Endothelial cell of umbilical vein (primary cell): ENCODE results near the gene NOS2. TPM values are rescaled to one million over a fixed set of nuclear protein-coding genes. Genes with fewer than 3 reads are reported as not detected.

Source experiments
- BruUV-seq: library from RNA; stranded (reverse); fragments of 400-500 nt; replicated peaks from 2 replicates; lab custom pipeline; 2021; lab: Mats Ljungman, UMichigan
- CTCF ChIA-PET: fragments of 300-600, 350-600 bp; sonication (Branson Sonifier 250); formaldehyde crosslinking; loops from one replicate; lab custom pipeline; 2021; ENCODE audit warnings: antibody characterized with exemption, inconsistent platforms; lab: Charles Lee
- POLR2A ChIA-PET: fragments of 300-600, 350-600 bp; sonication (Branson Sonifier 250); formaldehyde crosslinking; loops from one replicate; lab custom pipeline; 2021; ENCODE audit warnings: antibody characterized with exemption, inconsistent platforms; lab: Charles Lee
- DNase-seq: peaks from one replicate; pipeline ENCODE4 v3.0.0-alpha.2; 2011; ENCODE audit warnings: low read depth, low spot score
- FAIRE-seq: peaks from 2 replicates; lab custom pipeline; 2011; peaks lifted over from hg19 to GRCh38; lab: Jason Lieb, UNC
- H2AFZ ChIP-seq: 2 replicates; pipeline ENCODE4 v1.6.0; 2012; ENCODE audit warnings: low read depth, low read length, control low read depth, inconsistent platforms
- H3K27ac ChIP-seq: 2 replicates; pipeline ENCODE4 v1.5.1; 2011; ENCODE audit warnings: low read depth, mild to moderate bottlenecking, control low read depth, low read length, moderate library complexity; ENCODE audit not compliant: insufficient read depth
- H3K27me3 ChIP-seq, 2 experiments: 2 replicates each; pipeline versions ENCODE4 v1.6.0 to v1.6.1; 2011; ENCODE audit warnings: low read length in 2 of 2, mixed read lengths in 1 of 2; ENCODE audit not compliant: control insufficient read depth in 2 of 2, insufficient read depth in 2 of 2
- H3K36me3 ChIP-seq, 2 experiments: 2 replicates in 1 of 2; 3 replicates in 1 of 2; pipeline ENCODE4 v1.5.1; 2011; ENCODE audit warnings: low read length in 2 of 2, mild to moderate bottlenecking in 1 of 2, moderate library complexity in 1 of 2; ENCODE audit not compliant: control insufficient read depth in 2 of 2, insufficient read depth in 2 of 2; ENCODE audit errors: extremely low read depth in 1 of 2
- H3K4me1 ChIP-seq: 3 replicates; pipeline ENCODE4 v1.5.1; 2011; ENCODE audit warnings: mild to moderate bottlenecking, low read length; ENCODE audit not compliant: control insufficient read depth, insufficient read depth; ENCODE audit errors: extremely low read depth
- H3K4me2 ChIP-seq: 2 replicates; pipeline ENCODE4 v1.6.1; 2011; ENCODE audit warnings: low read length, control low read depth, mixed read lengths; ENCODE audit not compliant: insufficient read depth
- H3K4me3 ChIP-seq, 3 experiments: fragments of 200-600 bp in 1 of 3; sonication (generic), shearing (Covaris generic) in 1 of 3; replicated peaks in 1 of 3; 2 replicates each; pipeline ENCODE4 v1.5.1; 2011 to 2016; ENCODE audit warnings: control low read depth in 3 of 3, low read length in 3 of 3, mild to moderate bottlenecking in 2 of 3, inconsistent platforms in 1 of 3, low read depth in 1 of 3, moderate library complexity in 1 of 3; ENCODE audit not compliant: insufficient read depth in 1 of 3
- H3K79me2 ChIP-seq: 2 replicates; pipeline ENCODE4 v1.6.0; 2012; ENCODE audit warnings: low read length, inconsistent platforms; ENCODE audit not compliant: control insufficient read depth, insufficient read depth
- H3K9ac ChIP-seq: replicated peaks from 2 replicates; pipeline ENCODE3; 2011; ENCODE audit warnings: low read length, control low read depth; ENCODE audit not compliant: insufficient read depth; ENCODE audit errors: extremely low read depth
- H3K9me1 ChIP-seq: replicated peaks from 3 replicates; pipeline ENCODE4 v1.6.0; 2011; ENCODE audit warnings: mild to moderate bottlenecking, low read length; ENCODE audit not compliant: control insufficient read depth, insufficient read depth; ENCODE audit errors: extremely low read depth
- H3K9me3 ChIP-seq: replicated peaks from 2 replicates; pipeline ENCODE4 v1.5.1; 2012; ENCODE audit warnings: low read length, inconsistent platforms; ENCODE audit not compliant: control insufficient read depth, insufficient read depth
- H4K20me1 ChIP-seq: replicated peaks from 2 replicates; pipeline ENCODE3; 2011; ENCODE audit warnings: mild to moderate bottlenecking, low read length; ENCODE audit not compliant: control insufficient read depth, insufficient read depth; ENCODE audit errors: extremely low read depth
- GATA2 ChIP-seq: IDR thresholded peaks from 2 replicates; pipeline ENCODE4 v1.7.0; 2011; ENCODE audit warnings: low read depth, mild to moderate bottlenecking, moderate library complexity, mixed read lengths, low read length; ENCODE audit not compliant: insufficient read length, insufficient read depth
- POLR2AphosphoS5 ChIP-seq: IDR thresholded peaks from 2 replicates; pipeline ENCODE4 v1.6.1; 2012; ENCODE audit warnings: low read depth, mild to moderate bottlenecking, control low read depth, low read length, moderate library complexity; ENCODE audit not compliant: insufficient read depth
- dilution Hi-C: fragments of 300-500 bp; cut with MboI; formaldehyde crosslinking; loops from one replicate; pipeline ENCODE4 v1.15.0; 2019; ENCODE audit warnings: low sequenced_read_pairs; ENCODE audit not compliant: extremely low pct_ligation_motif_present
- intact Hi-C: fragments of 100-400 bp; cut with micrococcal nuclease; formaldehyde crosslinking; loops from one replicate; pipeline ENCODE4 v1.10.0; 2022
- polyA plus RNA-seq, 4 experiments: library from polyadenylated mRNA; depleted of rRNA in 3 of 4; stranded (reverse) in 3 of 4; unstranded in 1 of 4; fragments of >200 nt; gene quantifications; 2 replicates each; pipeline versions ENCODE4 v1.2.1 to v1.2.3, GENCODE V29; 2011 to 2012; ENCODE audit warnings: missing spikeins in 1 of 4
- total RNA-seq: library from RNA; stranded (reverse); gene quantifications from 2 replicates; pipeline ENCODE4 v1.2.3, GENCODE V29; 2021

NOS2 gene
- total and polyA plus RNA-seq, 2 donors (not counting 3 experiments of a cell fraction or from before 2014, with no cell fraction given) = 0.01 TPM; not detected in 1

DNA sequence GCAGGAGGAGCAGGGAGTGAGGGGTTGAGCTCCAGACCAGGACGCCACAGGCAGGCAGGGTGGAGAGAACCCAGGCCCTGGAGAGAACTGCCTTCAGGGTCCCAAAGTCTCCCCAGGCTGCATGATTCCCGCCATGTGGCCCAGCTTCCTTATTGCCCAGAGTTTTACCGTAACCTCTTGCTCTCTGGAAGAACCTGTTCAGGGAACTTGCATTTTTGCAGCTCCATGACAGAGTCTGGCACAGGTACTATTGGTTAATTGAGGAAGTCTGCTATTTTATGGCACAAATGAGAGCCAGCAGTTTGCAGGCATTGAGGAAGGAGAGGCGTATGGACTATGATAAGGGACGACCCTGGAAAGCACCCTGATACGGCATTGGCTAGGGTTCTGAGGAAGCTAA lies 11.6 kb upstream of the NOS2 start:
- Histone ChIP-seq H3K27ac (no peak overlapping the region), H3K4me1 (peaks cover 3% of the 10 kb centered on the region), H4K20me1 (no peaks in the 10 kb centered on the region), H3K9ac (no peak overlapping the region), H2AFZ (no peak overlapping the region), H3K36me3 (no peaks in the 10 kb centered on the region), H3K79me2 (no peaks in the 10 kb centered on the region), H3K9me1 (no peaks in the 10 kb centered on the region), H3K4me2 (no peak overlapping the region), H3K27me3 (no peaks in the 10 kb centered on the region), H3K4me3 (no peak overlapping the region), H3K9me3 (no peaks in the 10 kb centered on the region)
- ChIA-PET POLR2A (no interaction called here), CTCF (interaction anchor here (1.0 kb wide), 1 partner anchor 9 kb away, joined by 4 read pairs; no protein-coding TSS in a partner anchor)
- no TSS peak for BruUV-seq
- DNase-seq (no peak), FAIRE-seq (no peak)
- dilution Hi-C loops = no loop called here
- TF ChIP-seq GATA2 = no peak
- intact Hi-C loops = no loop called here

DNA sequence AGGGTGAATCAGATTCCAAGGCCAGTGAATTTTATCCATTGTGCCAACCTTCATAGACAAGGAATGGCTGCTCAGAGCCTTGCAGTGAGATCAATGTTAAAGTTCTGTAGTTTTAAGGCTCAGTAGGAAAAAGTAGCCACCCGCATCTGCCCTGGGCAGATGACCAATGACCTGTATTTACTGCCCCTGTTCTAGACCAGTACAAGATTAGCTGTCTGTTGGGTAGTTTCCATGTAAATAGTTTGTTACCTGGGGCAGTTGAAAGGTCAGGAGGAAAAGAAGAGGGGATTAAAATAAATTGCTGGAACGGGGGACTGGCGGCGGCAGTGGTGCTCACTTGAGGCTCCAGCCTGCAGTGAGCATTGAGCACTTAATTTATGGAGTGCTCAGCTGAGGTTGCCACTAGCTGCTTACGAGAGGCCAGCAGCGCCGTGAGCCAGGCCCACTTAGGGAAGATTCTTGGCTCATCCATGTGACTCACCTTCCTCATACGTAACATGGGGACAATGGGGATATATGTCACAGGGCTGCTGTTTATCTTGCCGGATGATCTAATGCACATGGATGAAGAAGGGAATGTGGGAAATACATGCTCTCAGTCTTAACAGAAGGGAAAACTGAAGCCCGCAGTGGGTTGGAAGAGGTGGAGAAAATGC lies 10.7 kb upstream of the NOS2 start:
- Histone ChIP-seq H3K9ac (no peak overlapping the region), H3K27me3 (no peaks in the 10 kb centered on the region), H3K4me3 (no peak overlapping the region), H3K9me1 (no peaks in the 10 kb centered on the region), H3K36me3 (no peaks in the 10 kb centered on the region), H4K20me1 (no peaks in the 10 kb centered on the region), H3K9me3 (no peaks in the 10 kb centered on the region), H3K4me2 (no peak overlapping the region), H3K79me2 (no peaks in the 10 kb centered on the region), H3K27ac (no peak overlapping the region), H2AFZ (no peak overlapping the region), H3K4me1 (no peaks in the 10 kb centered on the region)
- POLR2A ChIA-PET = no interaction called here
- intact Hi-C loops = no loop called here
- dilution Hi-C loops = no loop called here
- no TSS peak for BruUV-seq
- CTCF ChIA-PET = interaction anchor here (1.0 to 12.6 kb wide), 2 partner anchors 8 to 70 kb away, joined by 4 to 545 read pairs; no protein-coding TSS in a partner anchor
- DNase-seq (peak; percentile 10), FAIRE-seq (peak; percentile 21)
- TF ChIP-seq POLR2AphosphoS5 = no peak
- peak; percentile 37 for TF ChIP-seq GATA2
